Endothelial cell (in vitro differentiated cells): Measurements from ENCODE around the gene PPP4R2. TPM values are rescaled to one million over a fixed set of nuclear protein-coding genes. Genes with fewer than 3 reads are reported as not detected.
A peak's percentile ranks its signal among the peaks of the same experiment; 100 is the strongest.

Experiments
- DNase-seq: peaks from one replicate; pipeline ENCODE4 v3.0.0; 2021; ENCODE audit warnings: low spot score
- H3K27ac Mint-ChIP-seq: one replicate; pipeline ENCODE4 v1.8.0; 2021; ENCODE audit warnings: mixed read lengths, inconsistent platforms; ENCODE audit not compliant: unreplicated experiment
- H3K27me3 Mint-ChIP-seq: one replicate; pipeline ENCODE4 v1.8.0; 2021; ENCODE audit warnings: mild to moderate bottlenecking, moderate library complexity, mixed read lengths, inconsistent platforms; ENCODE audit not compliant: unreplicated experiment
- H3K36me3 Mint-ChIP-seq: one replicate; pipeline ENCODE4 v1.8.0; 2021; ENCODE audit warnings: mild to moderate bottlenecking, low read depth, mixed read lengths, inconsistent platforms; ENCODE audit not compliant: unreplicated experiment
- H3K4me1 Mint-ChIP-seq: one replicate; pipeline ENCODE4 v1.8.0; 2021; ENCODE audit warnings: mild to moderate bottlenecking, mixed read lengths, inconsistent platforms; ENCODE audit not compliant: unreplicated experiment
- H3K4me3 Mint-ChIP-seq: one replicate; pipeline ENCODE4 v1.8.0; 2021; ENCODE audit warnings: mild to moderate bottlenecking, mixed read lengths, inconsistent platforms; ENCODE audit not compliant: unreplicated experiment
- H3K9me3 Mint-ChIP-seq: one replicate; pipeline ENCODE4 v1.8.0; 2021; ENCODE audit warnings: mixed read lengths, inconsistent platforms; ENCODE audit not compliant: unreplicated experiment
- long read RNA-seq: library from polyadenylated mRNA; unstranded; transcript quantifications from one replicate; pipeline ENCODE4 v2.0.0, GENCODE V29; 2020; ENCODE audit not compliant: unreplicated experiment
- total RNA-seq: library from RNA; stranded (reverse); fragmentation: NEBNext Ultra II Directional; extraction: Animal tissue kit (Norgen Biotek cat#: 25700); gene quantifications from one replicate; pipeline ENCODE4 v1.2.1, GENCODE V29; 2021; ENCODE audit not compliant: unreplicated experiment
- TF ChIP-seq, protein P1 (sequence below): fragments of 200-600 bp; sonication (generic); IDR thresholded peaks from one replicate; pipeline ENCODE4 v1.5.0; 2021; ENCODE audit warnings: antibody characterized with exemption; ENCODE audit not compliant: unreplicated experiment

The PPP4R2 gene, protein sequence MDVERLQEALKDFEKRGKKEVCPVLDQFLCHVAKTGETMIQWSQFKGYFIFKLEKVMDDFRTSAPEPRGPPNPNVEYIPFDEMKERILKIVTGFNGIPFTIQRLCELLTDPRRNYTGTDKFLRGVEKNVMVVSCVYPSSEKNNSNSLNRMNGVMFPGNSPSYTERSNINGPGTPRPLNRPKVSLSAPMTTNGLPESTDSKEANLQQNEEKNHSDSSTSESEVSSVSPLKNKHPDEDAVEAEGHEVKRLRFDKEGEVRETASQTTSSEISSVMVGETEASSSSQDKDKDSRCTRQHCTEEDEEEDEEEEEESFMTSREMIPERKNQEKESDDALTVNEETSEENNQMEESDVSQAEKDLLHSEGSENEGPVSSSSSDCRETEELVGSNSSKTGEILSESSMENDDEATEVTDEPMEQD
- 100.0 TPM for total RNA-seq
- long read RNA-seq, full-length matches to known transcripts, result 2 of 6 reads
- long read RNA-seq, partial matches to known transcripts, result 4 of 6 reads
- long read RNA-seq, other reads (novel, unspliced or antisense), result 0 of 6 reads

- Mint-ChIP-seq H3K4me3 (peak within 1 kb of the TSS; percentile 99), H3K9me3 (no peaks in the 10 kb centered on the region), H3K36me3 (peaks cover 2% of the 10 kb centered on the region), H3K4me1 (peaks cover 32% of the 10 kb centered on the region), H3K27me3 (peaks cover 3% of the 10 kb centered on the region), H3K27ac (peak within 1 kb of the TSS; percentile 97)
- TF ChIP-seq, protein P1, sequence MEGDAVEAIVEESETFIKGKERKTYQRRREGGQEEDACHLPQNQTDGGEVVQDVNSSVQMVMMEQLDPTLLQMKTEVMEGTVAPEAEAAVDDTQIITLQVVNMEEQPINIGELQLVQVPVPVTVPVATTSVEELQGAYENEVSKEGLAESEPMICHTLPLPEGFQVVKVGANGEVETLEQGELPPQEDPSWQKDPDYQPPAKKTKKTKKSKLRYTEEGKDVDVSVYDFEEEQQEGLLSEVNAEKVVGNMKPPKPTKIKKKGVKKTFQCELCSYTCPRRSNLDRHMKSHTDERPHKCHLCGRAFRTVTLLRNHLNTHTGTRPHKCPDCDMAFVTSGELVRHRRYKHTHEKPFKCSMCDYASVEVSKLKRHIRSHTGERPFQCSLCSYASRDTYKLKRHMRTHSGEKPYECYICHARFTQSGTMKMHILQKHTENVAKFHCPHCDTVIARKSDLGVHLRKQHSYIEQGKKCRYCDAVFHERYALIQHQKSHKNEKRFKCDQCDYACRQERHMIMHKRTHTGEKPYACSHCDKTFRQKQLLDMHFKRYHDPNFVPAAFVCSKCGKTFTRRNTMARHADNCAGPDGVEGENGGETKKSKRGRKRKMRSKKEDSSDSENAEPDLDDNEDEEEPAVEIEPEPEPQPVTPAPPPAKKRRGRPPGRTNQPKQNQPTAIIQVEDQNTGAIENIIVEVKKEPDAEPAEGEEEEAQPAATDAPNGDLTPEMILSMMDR, result no peak
- peak; percentile 93 for DNase-seq
These were observed at the start of gene PPP4R2 for GRCh38 chr3:72996473-72997333. Gene PPP4R2, plus strand, starts transcription at chr3:72996811. Its CDS starts 227 bp downstream, at chr3:72997038.

DNA sequence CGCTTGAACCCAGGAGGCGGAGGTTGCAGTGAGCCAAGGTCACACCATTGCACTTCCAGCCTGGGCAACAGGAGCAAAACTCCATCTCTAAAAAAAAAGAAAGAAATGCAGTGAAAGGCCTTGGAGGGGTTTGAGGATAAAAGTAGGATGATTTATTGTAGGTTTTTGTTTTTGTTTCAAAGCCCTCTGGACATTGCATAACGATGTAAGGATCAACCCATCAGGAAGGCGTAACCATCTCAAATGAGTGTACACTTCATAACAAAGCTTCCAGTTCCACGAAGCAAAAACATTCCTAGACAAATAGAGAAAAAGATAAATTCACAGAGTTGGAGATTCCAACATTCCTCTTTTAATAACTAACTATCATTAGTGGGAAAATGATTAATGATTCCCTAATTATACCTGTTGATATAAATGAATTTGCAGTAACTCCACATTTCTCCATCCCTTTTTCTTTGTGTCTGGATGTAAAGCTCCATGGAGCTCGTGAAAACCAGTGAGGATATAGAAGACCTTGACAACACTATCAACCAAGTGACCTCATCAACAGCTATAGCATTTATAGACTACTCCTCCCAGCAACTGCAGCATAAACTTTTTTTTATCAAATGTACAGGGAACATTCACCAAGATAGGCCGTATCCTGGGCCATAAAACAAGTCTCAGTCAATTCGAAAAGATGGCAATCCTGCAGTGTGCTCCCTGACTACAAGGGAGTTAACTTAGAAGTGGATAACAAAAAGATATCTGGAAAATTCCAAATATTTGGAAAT lies 48.7 kb upstream of the PPP4R2 start:
- no peak overlapping the region for H3K27ac Mint-ChIP-seq
- H3K27me3 Mint-ChIP-seq, result no peaks in the 10 kb centered on the region
- no peak for DNase-seq
- peaks cover 14% of the 10 kb centered on the region for H3K4me1 Mint-ChIP-seq
- H3K9me3 Mint-ChIP-seq, result no peaks in the 10 kb centered on the region
- TF ChIP-seq, protein P1, result no peak
- H3K4me3 Mint-ChIP-seq, result no peak overlapping the region
- H3K36me3 Mint-ChIP-seq, result no peaks in the 10 kb centered on the region

- no peak overlapping the region for H3K27ac Mint-ChIP-seq
- H3K9me3 Mint-ChIP-seq, result no peaks in the 10 kb centered on the region
- TF ChIP-seq, protein P1, result no peak
- peaks cover 14% of the 10 kb centered on the region for H3K4me1 Mint-ChIP-seq
- no peak overlapping the region for H3K4me3 Mint-ChIP-seq
- DNase-seq, result no peak
- no peaks in the 10 kb centered on the region for H3K27me3 Mint-ChIP-seq
- H3K36me3 Mint-ChIP-seq, result no peaks in the 10 kb centered on the region
These were observed 47.6 kb upstream of the PPP4R2 start for GRCh38 chr3:72949016-72949415.

GRCh38 chr3:72950372-72950771 lies 46.2 kb upstream of the PPP4R2 start:
- Mint-ChIP-seq H3K4me1 (peaks cover 7% of the 10 kb centered on the region), H3K27me3 (no peaks in the 10 kb centered on the region), H3K36me3 (no peaks in the 10 kb centered on the region), H3K27ac (no peak overlapping the region), H3K4me3 (no peak overlapping the region), H3K9me3 (no peaks in the 10 kb centered on the region)
- DNase-seq, result no peak
- TF ChIP-seq, protein P1, result no peak
